Measurements from ENCODE around the gene COX6B1. TPM values are rescaled to one million over a fixed set of nuclear protein-coding genes. Genes with fewer than 3 reads are reported as not detected.

COX6B1 gene
- total RNA-seq, 1 experiment from 2014 or later, result 496 TPM

GRCh38 chr19:35643255-35644205 is 4.6 kb upstream of the COX6B1 start (continued):
- TF ChIP-seq, protein P1, sequence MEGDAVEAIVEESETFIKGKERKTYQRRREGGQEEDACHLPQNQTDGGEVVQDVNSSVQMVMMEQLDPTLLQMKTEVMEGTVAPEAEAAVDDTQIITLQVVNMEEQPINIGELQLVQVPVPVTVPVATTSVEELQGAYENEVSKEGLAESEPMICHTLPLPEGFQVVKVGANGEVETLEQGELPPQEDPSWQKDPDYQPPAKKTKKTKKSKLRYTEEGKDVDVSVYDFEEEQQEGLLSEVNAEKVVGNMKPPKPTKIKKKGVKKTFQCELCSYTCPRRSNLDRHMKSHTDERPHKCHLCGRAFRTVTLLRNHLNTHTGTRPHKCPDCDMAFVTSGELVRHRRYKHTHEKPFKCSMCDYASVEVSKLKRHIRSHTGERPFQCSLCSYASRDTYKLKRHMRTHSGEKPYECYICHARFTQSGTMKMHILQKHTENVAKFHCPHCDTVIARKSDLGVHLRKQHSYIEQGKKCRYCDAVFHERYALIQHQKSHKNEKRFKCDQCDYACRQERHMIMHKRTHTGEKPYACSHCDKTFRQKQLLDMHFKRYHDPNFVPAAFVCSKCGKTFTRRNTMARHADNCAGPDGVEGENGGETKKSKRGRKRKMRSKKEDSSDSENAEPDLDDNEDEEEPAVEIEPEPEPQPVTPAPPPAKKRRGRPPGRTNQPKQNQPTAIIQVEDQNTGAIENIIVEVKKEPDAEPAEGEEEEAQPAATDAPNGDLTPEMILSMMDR (IDR thresholded peaks at IDR 0.05 in 2 of 3, conservative IDR thresholded peaks at IDR 0.05 in 1 of 3; ENCODE audit: borderline replicate concordance in 1 of 3, insufficient read depth in 1 of 3, low read depth in 2 of 3, low read length in 2 of 3), result 0 out of 6 replicates have a peak, but pooled peaks of 1 of the 3 experiments have one; percentile 9
- TF ChIP-seq, protein P2, sequence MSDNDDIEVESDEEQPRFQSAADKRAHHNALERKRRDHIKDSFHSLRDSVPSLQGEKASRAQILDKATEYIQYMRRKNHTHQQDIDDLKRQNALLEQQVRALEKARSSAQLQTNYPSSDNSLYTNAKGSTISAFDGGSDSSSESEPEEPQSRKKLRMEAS (IDR thresholded peaks at IDR 0.05), result peak; percentile 77

- no TSS peak for BruUV-seq (replicated peaks)
- intact Hi-C loops (cut with micrococcal nuclease), result no loop called here
- POLR2A ChIA-PET, result interaction anchor here (0.7 to 2.0 kb wide), 12 partner anchors 10 to 364 kb away, joined by 3 to 8 read pairs (median 4); partner anchors contain the start of genes HAUS5, LIN37 and SYNE4
- DNase-seq (ENCODE audit: low read depth, low spot score) (peak; percentile 93), ATAC-seq (peak; percentile 85)
- Histone ChIP-seq H2AFZ (ENCODE audit: low read depth, low read length, poor library complexity, severe bottlenecking) (peak overlapping the region; percentile 90), H3K4me2 (ENCODE audit: low read length) (peak overlapping the region; percentile 99), H3K4me1 (ENCODE audit: control insufficient read depth in 1 of 2, insufficient read depth in 2 of 2, low read length in 2 of 2) (peaks cover 14 to 55% of the 10 kb centered on the region in 2 experiments; a peak in 3 of 4 replicates), H3K9me3 (ENCODE audit: control insufficient read depth in 1 of 2, insufficient read depth in 1 of 2, low read depth in 1 of 2, low read length in 2 of 2) (no peaks in the 10 kb centered on the region), H4K20me1 (ENCODE audit: insufficient read depth) (no peaks in the 10 kb centered on the region), H3K36me3 (ENCODE audit: control insufficient read depth in 1 of 2, insufficient read depth in 2 of 2, low read length in 2 of 2) (no peaks in the 10 kb centered on the region; a peak in 1 of 4 replicates), H3K9ac (ENCODE audit: low read length) (peak overlapping the region; percentile 69), H3K27me3 (ENCODE audit: insufficient read depth, low read length) (no peaks in the 10 kb centered on the region), H3K27ac (ENCODE audit: low read depth, low read length) (peak overlapping the region; percentile 85), H3K9me2 (ENCODE audit: insufficient read depth) (no peaks in the 10 kb centered on the region), H3K79me2 (ENCODE audit: insufficient read depth, low read length) (peaks cover 12% of the 10 kb centered on the region), H3K4me3 (replicated peaks in 1 of 2; ENCODE audit: low read depth in 1 of 2, low read length in 2 of 2) (peak overlapping the region; percentile 61 to 66)
- RAD21 ChIA-PET (ENCODE audit: low non-redundant PET in 1 of 2, low total read pairs in 2 of 2, uncharacterized antibody in 2 of 2, unreplicated experiment in 2 of 2), result no interaction called here
- CTCF ChIA-PET, result interaction anchor here (1.0 to 1.2 kb wide), 3 partner anchors 11 to 149 kb away, joined by 3 read pairs; no protein-coding TSS in a partner anchor
- TF ChIP-seq FOSL1 (IDR thresholded peaks at IDR 0.05; ENCODE audit: low read depth) (no peak), JUND (IDR thresholded peaks at IDR 0.05) (no peak), CBX3 (IDR thresholded peaks at IDR 0.05; ENCODE audit: low read depth) (no peak), CEBPB (IDR thresholded peaks at IDR 0.05; ENCODE audit: low read depth) (no peak), TCF7L2 (IDR thresholded peaks at IDR 0.05; ENCODE audit: borderline replicate concordance, extremely low read depth, insufficient read depth, insufficient read length) (no peak), POLR2A (IDR thresholded peaks at IDR 0.05; ENCODE audit: borderline replicate concordance, extremely low read depth, insufficient read depth, insufficient read length) (no peak), REST (IDR thresholded peaks at IDR 0.05; ENCODE audit: low read depth) (no peak), POLR2AphosphoS5 (IDR thresholded peaks at IDR 0.05; ENCODE audit: low read depth, low read length) (peak; percentile 43; the same call in 1 of the 2 replicates)
- TF ChIP-seq, protein P3, sequence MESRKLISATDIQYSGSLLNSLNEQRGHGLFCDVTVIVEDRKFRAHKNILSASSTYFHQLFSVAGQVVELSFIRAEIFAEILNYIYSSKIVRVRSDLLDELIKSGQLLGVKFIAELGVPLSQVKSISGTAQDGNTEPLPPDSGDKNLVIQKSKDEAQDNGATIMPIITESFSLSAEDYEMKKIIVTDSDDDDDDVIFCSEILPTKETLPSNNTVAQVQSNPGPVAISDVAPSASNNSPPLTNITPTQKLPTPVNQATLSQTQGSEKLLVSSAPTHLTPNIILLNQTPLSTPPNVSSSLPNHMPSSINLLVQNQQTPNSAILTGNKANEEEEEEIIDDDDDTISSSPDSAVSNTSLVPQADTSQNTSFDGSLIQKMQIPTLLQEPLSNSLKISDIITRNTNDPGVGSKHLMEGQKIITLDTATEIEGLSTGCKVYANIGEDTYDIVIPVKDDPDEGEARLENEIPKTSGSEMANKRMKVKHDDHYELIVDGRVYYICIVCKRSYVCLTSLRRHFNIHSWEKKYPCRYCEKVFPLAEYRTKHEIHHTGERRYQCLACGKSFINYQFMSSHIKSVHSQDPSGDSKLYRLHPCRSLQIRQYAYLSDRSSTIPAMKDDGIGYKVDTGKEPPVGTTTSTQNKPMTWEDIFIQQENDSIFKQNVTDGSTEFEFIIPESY (IDR thresholded peaks at IDR 0.05; ENCODE audit: extremely low read depth, insufficient replicate concordance, low read length), result no peak
- TF ChIP-seq, protein P2 (IDR thresholded peaks at IDR 0.05), result no peak
These were observed 3.7 kb upstream of the COX6B1 start for GRCh38 chr19:35644206-35644986.

Measured in HCT116 (cell line).